Epithelial cell of esophagus (primary cell): ENCODE measurements around the gene EGR4.

ENCODE experiments used
- DNase-seq: peaks from one replicate; pipeline ENCODE4 v3.0.0; 2010; ENCODE audit warnings: low read depth
- H3K4me3 ChIP-seq: 2 replicates; pipeline ENCODE4 v1.5.1; 2011; ENCODE audit warnings: mild to moderate bottlenecking, low read length, control low read depth
- TF ChIP-seq, protein P1 (sequence below): IDR thresholded peaks from 2 replicates; pipeline ENCODE4 v1.5.1; 2011; ENCODE audit warnings: low read depth, mild to moderate bottlenecking, low read length, control low read depth, inconsistent platforms; ENCODE audit not compliant: insufficient read depth; ENCODE audit errors: missing control alignments

The EGR4 gene

DNA sequence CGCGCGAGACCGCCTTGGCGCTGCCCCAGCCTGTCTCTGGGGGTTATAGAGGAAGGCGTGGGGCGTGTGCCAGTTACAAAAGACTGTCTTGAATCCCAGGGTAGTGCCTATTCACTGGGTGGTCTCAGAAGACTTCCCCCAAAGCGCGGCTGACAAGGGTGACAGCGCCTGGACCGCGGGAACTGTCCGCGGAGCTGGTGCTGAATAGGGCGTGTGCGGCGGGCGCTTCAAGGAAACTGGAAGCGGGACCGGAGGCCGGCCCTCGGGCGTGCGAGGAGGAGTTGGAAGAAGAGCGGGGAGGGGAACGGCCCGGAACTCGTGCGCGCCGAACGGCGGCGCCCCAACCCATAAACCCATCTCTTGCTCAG, 2.3 kb downstream of the EGR4 start:
- TF ChIP-seq, protein P1, sequence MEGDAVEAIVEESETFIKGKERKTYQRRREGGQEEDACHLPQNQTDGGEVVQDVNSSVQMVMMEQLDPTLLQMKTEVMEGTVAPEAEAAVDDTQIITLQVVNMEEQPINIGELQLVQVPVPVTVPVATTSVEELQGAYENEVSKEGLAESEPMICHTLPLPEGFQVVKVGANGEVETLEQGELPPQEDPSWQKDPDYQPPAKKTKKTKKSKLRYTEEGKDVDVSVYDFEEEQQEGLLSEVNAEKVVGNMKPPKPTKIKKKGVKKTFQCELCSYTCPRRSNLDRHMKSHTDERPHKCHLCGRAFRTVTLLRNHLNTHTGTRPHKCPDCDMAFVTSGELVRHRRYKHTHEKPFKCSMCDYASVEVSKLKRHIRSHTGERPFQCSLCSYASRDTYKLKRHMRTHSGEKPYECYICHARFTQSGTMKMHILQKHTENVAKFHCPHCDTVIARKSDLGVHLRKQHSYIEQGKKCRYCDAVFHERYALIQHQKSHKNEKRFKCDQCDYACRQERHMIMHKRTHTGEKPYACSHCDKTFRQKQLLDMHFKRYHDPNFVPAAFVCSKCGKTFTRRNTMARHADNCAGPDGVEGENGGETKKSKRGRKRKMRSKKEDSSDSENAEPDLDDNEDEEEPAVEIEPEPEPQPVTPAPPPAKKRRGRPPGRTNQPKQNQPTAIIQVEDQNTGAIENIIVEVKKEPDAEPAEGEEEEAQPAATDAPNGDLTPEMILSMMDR: no peak
- DNase-seq: peak; percentile 67
- H3K4me3 ChIP-seq: peak overlapping the region; percentile 9

DNA sequence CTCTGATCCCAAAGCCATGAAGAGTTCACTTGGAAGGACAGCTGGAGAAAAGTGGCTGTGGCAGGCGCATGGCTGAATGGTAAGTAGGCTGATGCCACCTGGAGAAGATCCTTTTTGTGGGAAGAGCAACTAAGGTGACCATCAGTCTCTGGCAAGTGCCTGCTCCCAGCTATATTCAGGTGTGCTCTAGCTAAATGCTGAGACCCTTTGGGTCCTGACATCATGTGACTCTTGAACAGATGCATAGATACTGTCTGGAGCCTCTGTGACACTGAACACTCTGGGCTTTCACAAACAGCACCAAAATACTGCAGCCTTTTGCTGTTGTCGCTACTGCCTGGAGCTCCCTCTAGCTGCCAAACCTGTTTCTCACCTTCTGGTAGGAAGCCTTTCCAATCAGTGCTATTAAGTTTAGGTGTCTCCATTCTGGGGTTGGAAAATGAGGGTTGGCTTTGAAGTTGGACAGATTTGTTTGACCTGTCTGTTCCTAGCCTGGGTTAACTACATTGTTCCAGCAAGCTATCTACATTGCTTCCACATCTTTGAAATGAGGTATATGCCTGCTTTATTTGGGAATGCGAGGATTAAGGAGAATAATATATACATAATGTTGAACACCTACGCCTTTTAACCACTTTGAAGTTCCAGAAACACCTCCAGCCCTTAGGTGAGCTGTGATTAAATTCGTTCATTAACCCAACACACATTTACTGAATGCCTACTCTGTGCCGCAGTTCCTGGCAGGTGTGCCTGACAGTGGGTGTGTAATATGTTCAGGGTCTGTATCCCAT, 3.1 kb downstream of the EGR4 start:
- H3K4me3 ChIP-seq: no peak overlapping the region
- peak; percentile 79 for DNase-seq
- TF ChIP-seq, protein P1: peak; percentile 80

GRCh38 chr2:73289304-73289703, 4.0 kb downstream of the EGR4 start:
- no peak for DNase-seq
- no peak overlapping the region for H3K4me3 ChIP-seq
- TF ChIP-seq, protein P1: no peak

- TF ChIP-seq, protein P1: no peak
- H3K4me3 ChIP-seq: no peak overlapping the region
- DNase-seq: no peak
These were observed 7.2 kb downstream of the EGR4 start for GRCh38 chr2:73286134-73286655.

DNA sequence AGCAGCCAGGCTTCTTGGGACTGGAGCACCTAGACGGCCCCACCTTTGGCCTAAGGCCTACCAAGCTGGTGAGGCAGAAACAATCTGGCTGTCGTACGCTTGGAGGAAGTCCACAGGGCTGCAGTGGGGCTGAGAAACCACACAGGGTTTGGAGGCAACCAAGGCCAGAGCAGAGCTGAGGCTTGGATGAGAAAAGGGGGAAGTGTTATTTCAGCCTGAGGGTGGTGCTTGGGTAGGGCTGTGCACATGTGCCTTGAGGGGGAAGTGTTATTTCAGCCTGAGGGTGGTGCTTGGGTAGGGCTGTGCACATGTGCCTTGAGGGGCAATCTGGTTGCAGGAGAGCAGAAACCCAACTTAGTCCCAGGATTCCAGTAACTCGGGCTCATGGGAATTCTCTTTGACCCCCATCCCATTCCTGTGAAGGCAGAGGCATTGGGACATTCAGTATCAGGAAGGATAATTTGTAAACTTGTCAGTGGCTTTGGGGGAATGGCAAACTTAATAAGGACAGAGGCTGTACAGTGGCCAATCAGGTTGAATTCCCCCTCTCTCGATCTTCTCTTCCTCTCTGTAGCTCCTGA, 8.1 kb downstream of the EGR4 start:
- no peak overlapping the region for H3K4me3 ChIP-seq
- DNase-seq: no peak
- TF ChIP-seq, protein P1: no peak

GRCh38 chr2:73284296-73285158, 8.8 kb downstream of the EGR4 start, which contains the start of gene FBXO41:
FBXO41 (minus strand) TSS chr2:73284478; CDS start chr2:73269630, 14,848 bp downstream.
- DNase-seq: peak; percentile 37
- TF ChIP-seq, protein P1: no peak
- H3K4me3 ChIP-seq: peak within 1 kb of the TSS; percentile 62
